Heart right ventricle (tissue), 16 donors: Measurements from ENCODE around the gene OSBPL3. TPM values are rescaled to one million over a fixed set of nuclear protein-coding genes. Genes with fewer than 3 reads are reported as not detected.

ENCODE experiments used
- ATAC-seq, 8 donors: fragments of 200-7000 bp; cut with Tn5 transposase; one replicate each; pipeline ENCODE4 v1.9.1; 2020; ENCODE audit warnings: mild to moderate bottlenecking in 8 of 8, moderate library complexity in 8 of 8, moderate number of reproducible peaks in 1 of 8
- DNase-seq, 2 donors: peaks; one replicate each; pipeline ENCODE4 v3.0.0-alpha.2; 2020
- H3K27ac ChIP-seq, 10 donors: fragments of 200-600 bp; sonication (generic) in 2 of 10; one replicate each; pipeline versions ENCODE4 v1.5.0 to v1.8.0; 2020 to 2022; ENCODE audit warnings: mild to moderate bottlenecking in 3 of 10
- H3K27me3 ChIP-seq, 7 donors: fragments of 200-600 bp; one replicate each; pipeline ENCODE4 v1.8.0; 2021 to 2022; ENCODE audit warnings: mild to moderate bottlenecking in 2 of 7
- H3K36me3 ChIP-seq, 9 donors: fragments of 200-600 bp; sonication (generic) in 1 of 9; one replicate each; pipeline versions ENCODE4 v1.5.0 to v1.8.0; 2020 to 2022; ENCODE audit warnings: mild to moderate bottlenecking in 2 of 9
- H3K4me1 ChIP-seq, 9 donors: fragments of 200-600 bp; sonication (generic) in 1 of 9; one replicate each; pipeline versions ENCODE4 v1.5.0 to v1.8.0; 2020 to 2022; ENCODE audit warnings: mild to moderate bottlenecking in 4 of 9
- H3K4me3 ChIP-seq, 10 donors: fragments of 200-600 bp; sonication (generic) in 2 of 10; one replicate each; pipeline versions ENCODE4 v1.5.0 to v1.8.0; 2020 to 2022; ENCODE audit warnings: mild to moderate bottlenecking in 7 of 10, moderate library complexity in 2 of 10
- H3K9me3 ChIP-seq, 11 donors: fragments of 200-600 bp in 10 of 11; sonication (generic) in 2 of 11; one replicate each; pipeline versions ENCODE4 v1.5.0 to v1.8.0; 2013 to 2022; ENCODE audit warnings: mild to moderate bottlenecking in 2 of 11, control low read depth in 1 of 11, moderate library complexity in 1 of 11
- CTCF ChIP-seq, 9 donors: fragments of 200-600 bp; sonication (generic) in 2 of 9; IDR thresholded peaks; one replicate each; pipeline versions ENCODE4 v1.5.0 to v1.8.0; 2021 to 2022; ENCODE audit warnings: antibody characterized with exemption in 9 of 9, mild to moderate bottlenecking in 5 of 9, moderate library complexity in 1 of 9
- WGBS, 2 donors: extraction: QIAGEN DNeasy Blood & Tissue Kit; methylation state at CpG; one replicate each; pipeline ENCODE4 v1.1.7; 2013; ENCODE audit warnings: inconsistent platforms in 1 of 2; 5-methylcytosine and 5-hydroxymethylcytosine counted together
- intact Hi-C, 10 donors: fragments of 100-400 bp; cut with DNase I; formaldehyde crosslinking; loops; one replicate each; pipeline versions ENCODE4 v1.11.1 to v1.14.2; 2022
- polyA plus RNA-seq, 2 donors: library from polyadenylated mRNA; stranded (reverse); fragments of 200-250 nt; gene quantifications; one replicate each; pipeline ENCODE4 v1.2.3, GENCODE V29; 2013
- total RNA-seq, 10 donors: library from RNA; stranded (reverse); fragmentation: NEBNext Ultra II Directional in 3 of 10; extraction: Animal tissue kit (Norgen Biotek cat#: 25700) in 3 of 10; gene quantifications; one replicate each; pipeline versions ENCODE4 v1.2.1 to v1.2.4, GENCODE V29; 2021 to 2023
- donor health status: Arrhythmogenic right ventricular cardiomyopathy.
- donor health status: ischemic (EF 13 %, LVEDD 7.1; RV severe dilation, severe dysfunction).
- donor health status: healthy with polysubstance abuse.
- donor health status: DM: no; HTN: yes; CAD: no.
- donor health status: DM: no; HTN: no; CAD: no.
- donor health status: ischemic (EF 25% LVEDD 6.9; RV normal size, moderate dysfunction).
- donor health status: ischemic (EF 25% LVEDD 5.7; RV mildly dilated, moderate dysfunction).
- donor health status: healthy.
- donor health status: DM: yes; HTN: yes; CAD: no.
- donor health status: Ischemic cardiomyopathy.
- donor health status: ischemic (EF 35%, LVEDD 5.7; RV mildly dilated, moderate dysfunction).
- donor health status: nonischemic (EF 11% LVEDD 7.7; RV severe dilation, severe dysfunction).
- donor health status: DM: yes; HTN: yes; CAD: no.
- donor health status: PGD.
- donor health status: ischemic (EF 29% LVEDD 5.4; RV normal size, mild dysfunction).
- donor health status: nonischemic (EF 23%, LVEDD 6.1; RV moderate dilation, normal function).

The OSBPL3 gene
- total and polyA plus RNA-seq, 12 donors: 1.2 to 10.6 (median 3.5) TPM

GRCh38 chr7:25005658-25006057 lies 25.7 kb upstream of the OSBPL3 start:
- WGBS, 2 donors: 62 to 66% methylated on average over 3 of the region's 3 CpGs
- intact Hi-C loops: no loop called here
- peaks cover 0 to 3% (median 0%) of the 10 kb centered on the region in 9 donors for H3K4me1 ChIP-seq
- H3K4me3 ChIP-seq: no peak overlapping the region
- peaks cover 0 to 11% (median 0%) of the 10 kb centered on the region in 11 donors for H3K9me3 ChIP-seq
- TF ChIP-seq CTCF (IDR thresholded peaks at IDR 0.05): no peak
- H3K27me3 ChIP-seq: no peaks in the 10 kb centered on the region
- DNase-seq: no peak
- H3K27ac ChIP-seq: no peak overlapping the region
- peak in 1 of 8 donors; percentile 79 for ATAC-seq
- H3K36me3 ChIP-seq: no peaks in the 10 kb centered on the region

- WGBS, 2 donors: 75 to 82% methylated on average over 1 of the region's 1 CpG
- no peaks in the 10 kb centered on the region for H3K36me3 ChIP-seq
- no peak for TF ChIP-seq CTCF (IDR thresholded peaks at IDR 0.05)
- H3K4me3 ChIP-seq: no peak overlapping the region
- DNase-seq (no peak), ATAC-seq (no peak)
- intact Hi-C loops: no loop called here
- no peak overlapping the region for H3K27ac ChIP-seq
- H3K9me3 ChIP-seq: peaks cover 0 to 14% (median 0%) of the 10 kb centered on the region in 11 donors
- peaks cover 0 to 3% (median 0%) of the 10 kb centered on the region in 9 donors for H3K4me1 ChIP-seq
- no peaks in the 10 kb centered on the region for H3K27me3 ChIP-seq
Observed at GRCh38 chr7:25002786-25003185, 22.8 kb upstream of the OSBPL3 start.

- no peak overlapping the region for H3K4me3 ChIP-seq
- no peak for DNase-seq
- no peaks in the 10 kb centered on the region for H3K27me3 ChIP-seq
- intact Hi-C loops: no loop called here
- ATAC-seq: no peak
- peaks cover 0 to 6% (median 0%) of the 10 kb centered on the region in 11 donors for H3K9me3 ChIP-seq
- TF ChIP-seq CTCF (IDR thresholded peaks at IDR 0.05): no peak
- no peaks in the 10 kb centered on the region for H3K4me1 ChIP-seq
- H3K27ac ChIP-seq: no peak overlapping the region
- no peaks in the 10 kb centered on the region for H3K36me3 ChIP-seq
- 84 to 89% methylated on average over 3 of the region's 3 CpGs for WGBS, 2 donors
Observed at GRCh38 chr7:24995466-24995865, 15.5 kb upstream of the OSBPL3 start.

- no peaks in the 10 kb centered on the region for H3K9me3 ChIP-seq
- intact Hi-C loops: no loop called here
- WGBS, 2 donors: 93 to 97% methylated on average over 4 of the region's 4 CpGs
- H3K27me3 ChIP-seq: peaks cover 0 to 3% (median 0%) of the 10 kb centered on the region in 7 donors
- no peak for ATAC-seq
- no peak for TF ChIP-seq CTCF (IDR thresholded peaks at IDR 0.05)
- H3K4me3 ChIP-seq: no peak overlapping the region
- H3K36me3 ChIP-seq: no peaks in the 10 kb centered on the region
- H3K4me1 ChIP-seq: no peaks in the 10 kb centered on the region
- no peak for DNase-seq
- no peak overlapping the region for H3K27ac ChIP-seq
Observed at GRCh38 chr7:24992314-24992713, 12.3 kb upstream of the OSBPL3 start.
